Adrenal gland (tissue), 12 donors: ENCODE data around the gene GTF2F1. TPM values are rescaled to one million over a fixed set of nuclear protein-coding genes. Genes with fewer than 3 reads are reported as not detected.
A peak's percentile ranks its signal among the peaks of the same experiment; 100 is the strongest.
"Not testable (repeated sequence)": the region's sequence is repeated elsewhere in the genome, so short reads cannot be mapped to it uniquely, and the experiment has no call there.

Experiments
- DNase-seq, 7 donors: peaks; one replicate each; pipeline ENCODE4 v3.0.0-alpha.2; 2019 to 2020
- H3K27ac ChIP-seq, 5 donors: fragments of 200-600 bp; sonication (generic) in 4 of 5; 1 replicate in 3 of 5; 2 replicates in 2 of 5; pipeline versions ENCODE4 v1.5.1 to v1.8.0; 2016 to 2020; ENCODE audit warnings: mild to moderate bottlenecking in 1 of 5
- H3K27me3 ChIP-seq: fragments of 200-600 bp; 2 replicates; pipeline ENCODE4 v1.8.0; 2021
- H3K36me3 ChIP-seq, 2 donors: fragments of 200-600 bp; replicated peaks in 1 of 2; 1 replicate in 1 of 2; 2 replicates in 1 of 2; pipeline versions ENCODE4 v1.5.1 to v1.8.0; 2018 to 2022
- H3K4me1 ChIP-seq, 2 donors: fragments of 200-600 bp; replicated peaks in 1 of 2; 1 replicate in 1 of 2; 2 replicates in 1 of 2; pipeline versions ENCODE4 v1.5.1 to v1.8.0; 2018 to 2021
- H3K4me3 ChIP-seq, 4 donors: fragments of 200-600 bp; sonication (generic) in 3 of 4; one replicate each; pipeline ENCODE4 v1.5.1; 2016 to 2018
- H3K9me3 ChIP-seq, 3 donors: fragments of 200-600 bp; sonication (generic) in 1 of 3; replicated peaks in 1 of 3; 1 replicate in 2 of 3; 2 replicates in 1 of 3; pipeline versions ENCODE4 v1.5.1 to v1.8.0; 2016 to 2021
- POLR2A ChIP-seq, 2 donors: fragments of 450-650 bp; IDR thresholded peaks; one replicate each; pipeline ENCODE4 v1.6.1; 2017; ENCODE audit warnings: antibody characterized with exemption in 2 of 2, mild to moderate bottlenecking in 2 of 2, moderate library complexity in 1 of 2
- WGBS, 4 donors: extraction: QIAGEN DNeasy Blood & Tissue Kit in 2 of 4; methylation state at CpG; one replicate each; pipeline versions ENCODE4 v1.1.5 to v1.1.7; 2013 to 2017; 5-methylcytosine and 5-hydroxymethylcytosine counted together
- intact Hi-C, 2 donors: fragments of 100-400 bp; cut with DNase I; formaldehyde crosslinking; loops; one replicate each; pipeline versions ENCODE4 v1.14.1 to v1.15.0; 2022 to 2023
- polyA plus RNA-seq, 3 donors: library from polyadenylated mRNA; stranded (reverse); fragments of 200-250 nt in 2 of 3; fragments of 350-450 nt in 1 of 3; fragmentation: Illumina TruSeq in 1 of 3; extraction: RNeasy Lipid Tissue Mini Kit (QIAGEN cat#74804) in 1 of 3; gene quantifications; one replicate each; pipeline ENCODE4 v1.2.3, GENCODE V29; 2013 to 2014
- total RNA-seq, 9 donors: library from RNA; depleted of rRNA in 4 of 9; stranded (reverse); fragments of >200 nt in 4 of 9; fragments of 120-200 nt in 1 of 9; fragmentation: NEBNext Ultra II Directional in 1 of 9; extraction: Animal tissue kit (Norgen Biotek cat#: 25700) in 1 of 9; gene quantifications; one replicate each; pipeline versions ENCODE4 v1.1.0 to v1.2.4, GENCODE V29; 2013 to 2023
- TF ChIP-seq, protein P1 (sequence below), 6 experiments: fragments of 450-650 bp in 4 of 6; fragments of 200-600 bp in 2 of 6; sonication (generic) in 1 of 6; IDR thresholded peaks; 1 replicate in 5 of 6; 2 replicates in 1 of 6; pipeline versions ENCODE4 v1.5.1 to v1.8.0; 2016 to 2021; ENCODE audit warnings: antibody characterized with exemption in 6 of 6, mild to moderate bottlenecking in 2 of 6, moderate library complexity in 1 of 6
- donor health status: healthy with polysubstance abuse.
- donor health status: Bipolar disorder and iron deficiency.
- donor health status: DM: yes; HTN: yes; CAD: no.
- donor health status: DM: no; HTN: no; CAD: no.
- donor health status: DM: no; HTN: no; CAD: no.
- donor health status: DM: yes; HTN: yes; CAD: no.

GTF2F1 gene
- total and polyA plus RNA-seq, 12 donors = 29.0 to 79.1 (median 53.8) TPM

DNA sequence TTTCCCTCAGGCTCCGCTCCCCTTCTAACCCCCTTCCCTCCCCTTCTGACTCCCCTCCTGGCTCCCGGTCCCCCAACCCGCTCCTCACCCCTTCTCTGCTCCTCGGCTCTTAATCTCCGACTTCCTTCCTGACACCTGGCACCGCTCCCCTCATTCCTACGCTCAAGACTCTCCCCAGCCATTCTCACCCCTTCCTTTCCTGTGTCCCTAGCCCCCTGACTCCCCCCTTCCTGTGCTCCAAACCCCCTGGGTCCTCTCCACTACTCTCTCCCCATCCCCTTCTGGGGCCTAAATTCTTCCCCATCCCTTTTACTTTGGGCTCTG, 31.0 kb downstream of the GTF2F1 start:
- peak in 3 of 7 donors; percentile 28 to 56 (median 43) for DNase-seq
- peaks cover 0 to 29% of the 10 kb centered on the region in 2 donors for H3K36me3 ChIP-seq
- 0 to 3% (median 0%) methylated on average over 5 to 7 of the region's 7 CpGs for WGBS, 4 donors
- H3K4me3 ChIP-seq = peak overlapping the region; percentile 21 to 94 (median 84)
- H3K27ac ChIP-seq = peak overlapping the region; percentile 33 to 95 (median 79)
- no peaks in the 10 kb centered on the region for H3K27me3 ChIP-seq
- H3K4me1 ChIP-seq = peaks cover 0 to 9% of the 10 kb centered on the region in 2 donors
- intact Hi-C loops = no loop called here
- TF ChIP-seq, protein P1, sequence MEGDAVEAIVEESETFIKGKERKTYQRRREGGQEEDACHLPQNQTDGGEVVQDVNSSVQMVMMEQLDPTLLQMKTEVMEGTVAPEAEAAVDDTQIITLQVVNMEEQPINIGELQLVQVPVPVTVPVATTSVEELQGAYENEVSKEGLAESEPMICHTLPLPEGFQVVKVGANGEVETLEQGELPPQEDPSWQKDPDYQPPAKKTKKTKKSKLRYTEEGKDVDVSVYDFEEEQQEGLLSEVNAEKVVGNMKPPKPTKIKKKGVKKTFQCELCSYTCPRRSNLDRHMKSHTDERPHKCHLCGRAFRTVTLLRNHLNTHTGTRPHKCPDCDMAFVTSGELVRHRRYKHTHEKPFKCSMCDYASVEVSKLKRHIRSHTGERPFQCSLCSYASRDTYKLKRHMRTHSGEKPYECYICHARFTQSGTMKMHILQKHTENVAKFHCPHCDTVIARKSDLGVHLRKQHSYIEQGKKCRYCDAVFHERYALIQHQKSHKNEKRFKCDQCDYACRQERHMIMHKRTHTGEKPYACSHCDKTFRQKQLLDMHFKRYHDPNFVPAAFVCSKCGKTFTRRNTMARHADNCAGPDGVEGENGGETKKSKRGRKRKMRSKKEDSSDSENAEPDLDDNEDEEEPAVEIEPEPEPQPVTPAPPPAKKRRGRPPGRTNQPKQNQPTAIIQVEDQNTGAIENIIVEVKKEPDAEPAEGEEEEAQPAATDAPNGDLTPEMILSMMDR (IDR thresholded peaks at IDR 0.05) = no peak
- no peak for TF ChIP-seq POLR2A (IDR thresholded peaks at IDR 0.05)
- H3K9me3 ChIP-seq = no peaks in the 10 kb centered on the region

DNA sequence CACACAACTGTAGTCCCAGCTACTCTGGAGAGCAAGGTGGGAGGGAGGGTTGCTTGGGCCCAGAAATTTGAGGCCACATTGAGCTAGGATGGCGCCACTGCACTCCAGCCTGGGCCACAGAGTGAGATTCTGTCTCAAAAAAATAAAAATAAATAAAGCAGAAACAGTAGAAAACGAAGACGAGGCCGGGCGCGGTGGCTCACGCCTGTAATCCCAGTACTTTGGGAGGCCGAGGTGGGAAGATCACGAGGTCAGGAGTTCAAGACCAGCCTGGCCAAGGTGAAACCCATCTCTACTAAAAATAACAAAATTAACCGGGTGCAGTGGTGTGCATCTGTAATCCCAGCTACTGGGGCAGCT, 32.1 kb downstream of the GTF2F1 start:
- 86 to 93% (median 91%) methylated on average over 10 of the region's 10 CpGs for WGBS, 4 donors
- peak overlapping the region in 1 of 4 donors; percentile 94 for H3K4me3 ChIP-seq
- intact Hi-C loops, H3K4me1 ChIP-seq, DNase-seq, H3K9me3 ChIP-seq, H3K27me3 ChIP-seq: not testable (repeated sequence)
- peaks cover 0 to 17% of the 10 kb centered on the region in 2 donors for H3K36me3 ChIP-seq
- H3K27ac ChIP-seq = peak overlapping the region in 3 of 5 donors; percentile 20 to 89 (median 79)

DNA sequence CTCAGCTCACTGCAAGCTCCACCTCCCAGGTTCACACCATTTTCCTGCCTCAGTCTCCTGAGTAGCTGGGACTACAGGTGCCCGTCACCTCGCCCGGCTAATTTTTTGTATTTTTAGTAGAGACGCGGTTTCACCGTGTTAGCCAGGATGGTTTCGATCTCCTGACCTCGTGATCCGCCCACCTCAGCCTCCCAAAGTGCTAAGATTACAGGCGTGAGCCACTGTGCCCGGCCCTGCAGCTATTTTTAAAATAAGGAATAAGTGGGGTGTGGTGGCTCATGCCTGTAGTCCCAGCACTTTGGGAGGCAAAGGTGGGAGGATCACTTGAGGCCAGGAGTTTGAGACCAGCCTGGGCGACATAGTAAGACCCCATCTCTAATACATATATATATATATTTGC, 32.5 kb downstream of the GTF2F1 start:
- H3K4me3 ChIP-seq, H3K27me3 ChIP-seq, H3K4me1 ChIP-seq, H3K9me3 ChIP-seq, DNase-seq, H3K27ac ChIP-seq, intact Hi-C loops: not testable (repeated sequence)
- 94 to 96% (median 94%) methylated on average over 12 of the region's 12 CpGs for WGBS, 4 donors
- peaks cover 0 to 13% of the 10 kb centered on the region in 2 donors for H3K36me3 ChIP-seq

DNA sequence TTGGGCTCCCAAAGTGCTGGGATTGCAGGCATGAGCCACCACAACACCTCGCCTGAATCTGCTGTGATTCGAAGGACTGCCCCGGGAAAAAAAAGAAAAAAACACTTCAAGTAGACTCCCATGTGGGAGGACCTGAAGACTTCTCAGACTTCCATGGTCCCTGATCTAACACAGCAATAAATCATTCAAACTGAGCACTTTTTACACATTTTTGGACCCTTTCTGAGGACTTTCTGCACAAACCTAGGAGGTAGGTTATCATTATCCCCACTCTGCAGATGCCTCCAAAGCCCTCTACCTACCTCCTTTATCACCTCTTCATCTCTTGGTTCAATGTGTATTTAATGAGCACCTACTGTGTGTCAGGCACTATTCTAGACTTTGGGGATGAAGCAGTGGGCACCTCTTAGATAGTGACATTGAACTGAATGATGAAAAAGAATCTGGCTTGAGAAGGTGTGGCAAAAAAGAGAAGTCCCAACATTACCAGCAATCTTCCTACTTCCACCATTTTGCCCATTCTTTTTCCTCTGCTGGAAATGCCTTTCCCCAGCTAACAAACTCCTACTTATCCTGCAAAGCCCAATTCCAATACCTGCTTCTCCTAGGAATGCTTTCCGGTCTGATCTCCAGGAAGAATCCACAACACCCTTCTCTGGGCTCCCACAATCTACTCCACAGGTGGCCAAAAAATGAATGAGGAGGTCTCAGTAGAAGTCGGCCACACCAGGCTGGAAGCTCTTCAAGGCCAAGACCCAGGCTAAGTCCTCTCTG, 33.2 kb downstream of the GTF2F1 start:
- Histone ChIP-seq H3K36me3 (peaks cover 0 to 6% of the 10 kb centered on the region in 2 donors), H3K27ac (no peak overlapping the region), H3K27me3 (no peaks in the 10 kb centered on the region), H3K4me3 (no peak overlapping the region), H3K9me3 (no peaks in the 10 kb centered on the region), H3K4me1 (peaks cover 0 to 9% of the 10 kb centered on the region in 2 donors)
- 81 to 91% (median 85%) methylated on average over 5 of the region's 5 CpGs for WGBS, 4 donors
- no peak for TF ChIP-seq POLR2A (IDR thresholded peaks at IDR 0.05)
- intact Hi-C loops = no loop called here
- no peak for DNase-seq

DNA sequence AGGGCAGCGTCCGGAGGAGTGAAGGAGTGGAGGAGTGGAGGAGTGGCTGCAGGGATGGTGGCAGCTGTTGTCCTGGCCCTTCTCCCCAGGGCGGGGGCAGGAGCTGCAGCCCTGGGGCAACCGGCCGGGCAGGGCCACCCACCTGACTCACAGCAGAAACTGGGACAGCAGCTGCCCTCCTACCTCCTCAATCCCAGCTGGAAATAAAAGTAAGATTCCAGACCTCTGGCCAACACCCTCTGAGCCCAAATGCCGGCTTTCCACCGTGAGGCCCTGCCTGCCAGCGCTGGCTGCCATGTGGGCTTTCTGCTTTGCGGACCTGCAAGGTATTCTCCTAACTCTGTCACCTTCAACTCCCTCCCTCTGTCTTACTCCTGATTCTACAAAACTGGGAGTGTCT, 35.0 kb downstream of the GTF2F1 start:
- 29 to 49% (median 41%) methylated on average over 7 to 9 of the region's 9 CpGs for WGBS, 4 donors
- Histone ChIP-seq H3K27ac (peak overlapping the region in 2 of 5 donors; percentile 44 to 48), H3K4me1 (peaks cover 0 to 9% of the 10 kb centered on the region in 2 donors), H3K4me3 (no peak overlapping the region), H3K9me3 (no peaks in the 10 kb centered on the region), H3K36me3 (no peaks in the 10 kb centered on the region), H3K27me3 (no peaks in the 10 kb centered on the region)
- intact Hi-C loops = no loop called here
- TF ChIP-seq, protein P1 (IDR thresholded peaks at IDR 0.05) = no peak
- TF ChIP-seq POLR2A (IDR thresholded peaks at IDR 0.05) = peak in 1 of 2 donors; percentile 15
- peak in 6 of 7 donors; percentile 35 to 73 (median 64) for DNase-seq

DNA sequence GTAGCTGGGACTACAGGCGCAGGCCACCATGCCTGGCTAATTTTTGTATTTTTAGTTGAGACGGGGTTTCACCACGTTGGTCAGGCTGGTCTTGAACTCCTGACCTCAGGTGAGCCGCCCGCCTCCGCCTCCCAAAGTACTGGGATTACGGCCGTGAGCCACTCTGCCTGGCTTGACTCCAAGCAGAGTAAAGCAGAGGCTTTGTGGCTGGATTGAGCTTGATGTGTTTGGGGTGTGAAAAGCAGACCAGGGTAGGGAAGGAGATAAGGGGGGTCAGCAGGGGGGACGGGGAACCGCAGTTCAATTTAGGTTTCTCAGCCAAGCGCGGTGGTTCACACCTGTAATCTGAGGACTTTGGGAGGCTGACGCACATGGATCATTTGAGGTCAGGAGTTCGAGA, 35.8 kb downstream of the GTF2F1 start:
- no peak for DNase-seq
- Histone ChIP-seq H3K27ac (no peak overlapping the region), H3K4me1 (peaks cover 0 to under 1% of the 10 kb centered on the region in 2 donors), H3K4me3 (no peak overlapping the region), H3K36me3 (no peaks in the 10 kb centered on the region), H3K9me3 (no peaks in the 10 kb centered on the region), H3K27me3 (no peaks in the 10 kb centered on the region)
- 82 to 86% (median 84%) methylated on average over 14 of the region's 14 CpGs for WGBS, 4 donors
- TF ChIP-seq, protein P1 (IDR thresholded peaks at IDR 0.05) = no peak
- no peak for TF ChIP-seq POLR2A (IDR thresholded peaks at IDR 0.05)
- intact Hi-C loops = no loop called here

DNA sequence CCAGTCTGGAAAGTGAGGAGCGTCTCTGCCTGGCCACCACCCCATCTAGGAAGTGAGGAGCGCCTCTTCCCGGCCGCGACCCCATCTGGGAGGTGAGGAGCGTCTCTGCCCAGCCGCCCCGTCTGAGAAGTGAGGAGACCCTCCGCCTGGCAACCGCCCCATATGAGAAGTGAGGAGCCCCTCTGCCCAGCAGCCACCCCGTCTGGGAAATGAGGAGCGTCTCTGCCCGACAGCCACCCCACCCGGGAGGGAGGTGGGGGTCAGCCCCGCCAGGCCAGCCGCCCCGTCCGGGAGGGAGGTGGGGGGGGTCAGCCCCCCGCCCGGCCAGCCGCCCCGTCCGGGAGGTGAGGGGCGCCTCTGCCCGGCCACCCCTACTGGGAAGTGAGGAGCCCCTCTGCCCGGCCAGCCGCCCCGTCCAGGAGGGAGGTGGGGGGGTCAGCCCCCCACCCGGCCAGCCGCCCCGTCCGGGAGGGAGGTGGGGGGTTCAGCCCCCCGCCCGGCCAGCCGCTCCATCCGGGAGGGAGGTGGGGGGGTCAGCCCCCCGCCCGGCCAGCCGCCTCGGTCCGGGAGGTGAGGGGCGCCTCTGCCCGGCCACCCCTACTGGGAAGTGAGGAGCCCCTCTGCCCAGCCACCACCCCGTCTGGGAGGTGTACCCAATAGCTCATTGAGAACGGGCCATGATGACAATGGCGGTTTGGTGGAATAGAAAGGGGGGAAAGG, 37.5 kb downstream of the GTF2F1 start:
- H3K27me3 ChIP-seq, H3K36me3 ChIP-seq, H3K9me3 ChIP-seq, intact Hi-C loops, DNase-seq, H3K27ac ChIP-seq, H3K4me3 ChIP-seq, H3K4me1 ChIP-seq: not testable (repeated sequence)
- WGBS, 4 donors = 92 to 100% (median 96%) methylated on average over 3 to 36 of the region's 46 CpGs
